Stimulated activated CD8-positive, alpha-beta memory T cell treated with anti-CD3 and anti-CD28 coated beads, Interleukin-12 subunit alpha, Interleukin-12 subunit beta, amount 100 ng/mL, for 1 hour (primary cell): ENCODE measurements around the gene CCDC102B.
"Not testable (repeated sequence)": the region's sequence is repeated elsewhere in the genome, so short reads cannot be mapped to it uniquely, and the experiment has no call there.

Experiments
- DNase-seq: peaks from one replicate; pipeline ENCODE4 v3.0.0-alpha.2; 2020; ENCODE audit warnings: low read depth

CCDC102B gene

GRCh38 chr18:68797871-68798270 is at the start of gene CCDC102B:
CCDC102B (plus strand) TSS chr18:68798080; CDS start chr18:68836764, 38,684 bp downstream.
- no peak for DNase-seq

- DNase-seq: no peak
Measured at GRCh38 chr18:68757126-68757525, 40.8 kb upstream of the CCDC102B start.

- DNase-seq: no peak
Measured at GRCh38 chr18:68759308-68759707, 38.6 kb upstream of the CCDC102B start.

- DNase-seq: no peak
Measured at GRCh38 chr18:68763083-68763482, 34.8 kb upstream of the CCDC102B start.

- DNase-seq: no peak
Measured at GRCh38 chr18:68764016-68764415, 33.9 kb upstream of the CCDC102B start.

- no peak for DNase-seq
Measured at GRCh38 chr18:68766433-68766832, 31.4 kb upstream of the CCDC102B start.

GRCh38 chr18:68769461-68769860 is 28.4 kb upstream of the CCDC102B start:
- no peak for DNase-seq

- DNase-seq: no peak
Measured at GRCh38 chr18:68772268-68772667, 25.6 kb upstream of the CCDC102B start.

- no peak for DNase-seq
Measured at GRCh38 chr18:68778280-68778886, 19.5 kb upstream of the CCDC102B start.

- DNase-seq: no peak
Measured at GRCh38 chr18:68779169-68779568, 18.7 kb upstream of the CCDC102B start.

- DNase-seq: no peak
Measured at GRCh38 chr18:68780802-68781635, 16.9 kb upstream of the CCDC102B start.

- no peak for DNase-seq
Measured at GRCh38 chr18:68783506-68783905, 14.4 kb upstream of the CCDC102B start.

GRCh38 chr18:68784071-68784470 is 13.8 kb upstream of the CCDC102B start:
- no peak for DNase-seq

- DNase-seq: not testable (repeated sequence)
Measured at GRCh38 chr18:68790290-68790689, 7.6 kb upstream of the CCDC102B start.

GRCh38 chr18:68791801-68792200 is 6.1 kb upstream of the CCDC102B start:
- DNase-seq: no peak

GRCh38 chr18:68793951-68794350 is 3.9 kb upstream of the CCDC102B start:
- DNase-seq: no peak

GRCh38 chr18:68796936-68797690 is 767 bp upstream of the CCDC102B start:
- no peak for DNase-seq

- no peak for DNase-seq
Measured at GRCh38 chr18:68800075-68800474, 2.2 kb downstream of the CCDC102B start.

- DNase-seq: no peak
Measured at GRCh38 chr18:68803356-68803755, 5.5 kb downstream of the CCDC102B start.

GRCh38 chr18:68817584-68817983 is 19.7 kb downstream of the CCDC102B start:
- no peak for DNase-seq

GRCh38 chr18:68818584-68818983 is 20.7 kb downstream of the CCDC102B start:
- DNase-seq: no peak

- DNase-seq: no peak
Measured at GRCh38 chr18:68822926-68823325, 25.0 kb downstream of the CCDC102B start.

- no peak for DNase-seq
Measured at GRCh38 chr18:68826121-68826520, 28.2 kb downstream of the CCDC102B start.
